Right atrium auricular region (tissue), 2 donors: ENCODE measurements around the gene VAMP8. TPM values are rescaled to one million over a fixed set of nuclear protein-coding genes. Genes with fewer than 3 reads are reported as not detected.
A peak's percentile ranks its signal among the peaks of the same experiment; 100 is the strongest.
"Not testable (repeated sequence)": the region's sequence is repeated elsewhere in the genome, so short reads cannot be mapped to it uniquely, and the experiment has no call there.

Experiments used
- DNase-seq: peaks from one replicate; pipeline ENCODE4 v3.0.0-alpha.2; 2019; ENCODE audit warnings: low spot score
- H3K27ac ChIP-seq, 2 donors: fragments of 200-600 bp; sonication (generic); 1 replicate in 1 of 2; 2 replicates in 1 of 2; pipeline ENCODE4 v1.5.1; 2016 to 2019
- H3K27me3 ChIP-seq, 2 donors: fragments of 200-600 bp; sonication (generic); one replicate each; pipeline versions ENCODE4 v1.5.1 to v1.6.0; 2017 to 2019
- H3K36me3 ChIP-seq: fragments of 200-600 bp; sonication (generic); one replicate; pipeline ENCODE4 v1.5.1; 2016
- H3K4me1 ChIP-seq, 2 donors: fragments of 200-600 bp; sonication (generic); one replicate each; pipeline versions ENCODE4 v1.5.1 to v1.6.0; 2017 to 2019
- H3K4me3 ChIP-seq, 2 donors: fragments of 200-600 bp; sonication (generic); 1 replicate in 1 of 2; 2 replicates in 1 of 2; pipeline ENCODE4 v1.5.1; 2017 to 2019; ENCODE audit warnings: mild to moderate bottlenecking in 1 of 2, moderate library complexity in 1 of 2
- H3K9me3 ChIP-seq, 2 donors: fragments of 200-600 bp; sonication (generic); one replicate each; pipeline ENCODE4 v1.5.1; 2019
- total RNA-seq, 2 donors: library from RNA; depleted of rRNA; stranded (reverse); fragments of >200 nt; gene quantifications; one replicate each; pipeline ENCODE4 v1.1.0, GENCODE V29; 2016
- TF ChIP-seq, protein P1 (sequence below), 2 donors: fragments of 200-600 bp; sonication (generic); IDR thresholded peaks; one replicate each; pipeline ENCODE4 v1.5.1; 2019; ENCODE audit warnings: antibody characterized with exemption in 2 of 2

The VAMP8 gene
- total RNA-seq, 2 donors from 2014 or later: 11.9 to 26.1 TPM

DNA sequence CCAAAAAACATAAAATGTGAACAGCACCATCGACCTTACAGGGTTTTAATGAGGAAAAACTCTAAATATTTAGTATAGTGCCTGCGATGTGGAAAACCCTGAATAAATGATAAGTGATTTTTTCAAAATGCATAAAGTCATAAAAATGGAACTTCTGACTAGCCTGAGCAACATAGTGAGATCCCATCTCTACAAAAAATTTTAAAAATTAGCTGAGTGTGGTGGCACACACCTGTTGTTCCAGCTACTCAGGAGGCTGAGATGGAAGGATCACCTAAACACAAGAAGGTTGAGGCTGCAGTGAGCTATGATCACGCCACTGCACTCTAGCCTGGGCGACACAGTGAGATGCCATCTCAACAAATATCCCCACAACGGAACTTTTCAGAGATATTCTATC, 20.3 kb upstream of the VAMP8 start:
- H3K36me3 ChIP-seq: peaks cover 34% of the 10 kb centered on the region

DNA sequence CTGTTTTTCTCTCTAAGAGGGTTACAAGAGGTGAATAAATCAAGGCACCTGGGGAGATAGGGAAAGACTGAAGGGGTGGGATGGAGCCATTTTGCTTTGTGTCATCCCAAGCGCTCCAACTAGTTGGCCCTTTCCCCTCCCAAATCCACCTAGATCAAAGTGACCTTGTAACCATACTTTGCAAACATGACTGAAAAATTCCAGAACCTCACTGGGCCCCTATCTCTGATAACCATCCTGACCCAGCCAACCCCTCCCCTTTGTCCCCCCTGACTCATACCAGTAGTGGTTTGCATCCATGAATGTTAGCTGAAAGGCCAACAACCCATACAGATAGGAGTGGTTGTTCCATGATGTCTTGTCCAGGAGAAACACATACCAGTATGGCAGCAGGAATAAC, 19.2 kb upstream of the VAMP8 start:
- Histone ChIP-seq H3K9me3 (no peaks in the 10 kb centered on the region), H3K27me3 (no peaks in the 10 kb centered on the region), H3K27ac (no peak overlapping the region), H3K4me1 (peaks cover 0 to 20% of the 10 kb centered on the region in 2 donors), H3K4me3 (no peak overlapping the region), H3K36me3 (peaks cover 24% of the 10 kb centered on the region)
- no peak for DNase-seq
- TF ChIP-seq, protein P1, sequence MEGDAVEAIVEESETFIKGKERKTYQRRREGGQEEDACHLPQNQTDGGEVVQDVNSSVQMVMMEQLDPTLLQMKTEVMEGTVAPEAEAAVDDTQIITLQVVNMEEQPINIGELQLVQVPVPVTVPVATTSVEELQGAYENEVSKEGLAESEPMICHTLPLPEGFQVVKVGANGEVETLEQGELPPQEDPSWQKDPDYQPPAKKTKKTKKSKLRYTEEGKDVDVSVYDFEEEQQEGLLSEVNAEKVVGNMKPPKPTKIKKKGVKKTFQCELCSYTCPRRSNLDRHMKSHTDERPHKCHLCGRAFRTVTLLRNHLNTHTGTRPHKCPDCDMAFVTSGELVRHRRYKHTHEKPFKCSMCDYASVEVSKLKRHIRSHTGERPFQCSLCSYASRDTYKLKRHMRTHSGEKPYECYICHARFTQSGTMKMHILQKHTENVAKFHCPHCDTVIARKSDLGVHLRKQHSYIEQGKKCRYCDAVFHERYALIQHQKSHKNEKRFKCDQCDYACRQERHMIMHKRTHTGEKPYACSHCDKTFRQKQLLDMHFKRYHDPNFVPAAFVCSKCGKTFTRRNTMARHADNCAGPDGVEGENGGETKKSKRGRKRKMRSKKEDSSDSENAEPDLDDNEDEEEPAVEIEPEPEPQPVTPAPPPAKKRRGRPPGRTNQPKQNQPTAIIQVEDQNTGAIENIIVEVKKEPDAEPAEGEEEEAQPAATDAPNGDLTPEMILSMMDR (IDR thresholded peaks at IDR 0.05): no peak

More for the DNA sequence above, 20.3 kb upstream of the VAMP8 start:
- H3K27me3 ChIP-seq: no peaks in the 10 kb centered on the region
- peaks cover 0 to 18% of the 10 kb centered on the region in 2 donors for H3K4me1 ChIP-seq
- no peak overlapping the region for H3K27ac ChIP-seq
- H3K9me3 ChIP-seq: no peaks in the 10 kb centered on the region
- TF ChIP-seq, protein P1 (IDR thresholded peaks at IDR 0.05): no peak
- H3K4me3 ChIP-seq: no peak overlapping the region
- no peak for DNase-seq

DNA sequence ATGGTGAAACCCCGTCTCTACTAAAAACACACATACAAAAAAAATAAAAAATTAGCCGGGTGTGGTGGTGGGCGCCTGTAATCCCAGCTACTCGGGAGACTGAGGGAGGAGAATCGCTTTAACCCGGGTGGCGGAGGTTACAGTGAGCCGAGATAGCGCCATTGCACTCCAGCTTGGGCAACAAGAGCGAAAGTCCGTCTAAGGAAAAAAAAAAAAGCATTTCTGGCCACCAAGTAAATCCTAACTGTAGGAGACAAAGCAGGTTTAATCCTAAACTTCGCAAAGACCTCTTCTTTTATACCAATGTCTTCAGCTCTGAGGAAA, 17.0 kb upstream of the VAMP8 start:
- not testable (repeated sequence) for H3K27me3 ChIP-seq
- peak overlapping the region in 1 of 2 donors; percentile 91 for H3K27ac ChIP-seq

DNA sequence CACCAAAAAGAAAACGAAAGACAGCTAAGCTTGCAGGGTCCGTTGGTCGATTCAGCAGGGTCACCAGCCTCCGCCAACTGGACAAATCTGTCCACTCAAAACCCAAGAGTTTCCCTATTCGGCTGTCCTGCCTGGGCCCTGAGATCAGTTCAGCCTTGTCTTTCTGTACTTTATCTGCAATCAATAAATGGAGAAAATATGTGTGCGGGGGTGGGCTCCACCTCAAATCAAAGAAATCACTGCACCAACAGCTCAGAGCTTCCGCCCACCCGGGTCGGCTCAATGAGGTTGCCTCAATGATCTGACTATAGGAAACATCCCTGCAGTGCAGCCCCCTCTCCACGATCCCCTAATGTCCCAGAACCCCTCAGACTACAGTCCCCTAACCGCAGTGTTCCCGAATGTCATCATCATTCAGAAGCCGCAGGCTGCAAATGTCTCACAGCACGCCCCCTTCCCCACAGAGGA, 16.5 kb upstream of the VAMP8 start:
- no peak for DNase-seq
- H3K4me1 ChIP-seq: peaks cover 0 to 20% of the 10 kb centered on the region in 2 donors
- peak overlapping the region; percentile 75 to 93 for H3K4me3 ChIP-seq
- H3K36me3 ChIP-seq: no peaks in the 10 kb centered on the region
- H3K9me3 ChIP-seq: no peaks in the 10 kb centered on the region
- TF ChIP-seq, protein P1 (IDR thresholded peaks at IDR 0.05): no peak
- no peaks in the 10 kb centered on the region for H3K27me3 ChIP-seq
- H3K27ac ChIP-seq: peak overlapping the region; percentile 86 to 91

More for the DNA sequence above, 17.0 kb upstream of the VAMP8 start:
- not testable (repeated sequence) for H3K9me3 ChIP-seq, H3K36me3 ChIP-seq, DNase-seq
- Histone ChIP-seq H3K4me3 (peak overlapping the region; percentile 75 to 93), H3K4me1 (peaks cover 0 to 20% of the 10 kb centered on the region in 2 donors)

DNA sequence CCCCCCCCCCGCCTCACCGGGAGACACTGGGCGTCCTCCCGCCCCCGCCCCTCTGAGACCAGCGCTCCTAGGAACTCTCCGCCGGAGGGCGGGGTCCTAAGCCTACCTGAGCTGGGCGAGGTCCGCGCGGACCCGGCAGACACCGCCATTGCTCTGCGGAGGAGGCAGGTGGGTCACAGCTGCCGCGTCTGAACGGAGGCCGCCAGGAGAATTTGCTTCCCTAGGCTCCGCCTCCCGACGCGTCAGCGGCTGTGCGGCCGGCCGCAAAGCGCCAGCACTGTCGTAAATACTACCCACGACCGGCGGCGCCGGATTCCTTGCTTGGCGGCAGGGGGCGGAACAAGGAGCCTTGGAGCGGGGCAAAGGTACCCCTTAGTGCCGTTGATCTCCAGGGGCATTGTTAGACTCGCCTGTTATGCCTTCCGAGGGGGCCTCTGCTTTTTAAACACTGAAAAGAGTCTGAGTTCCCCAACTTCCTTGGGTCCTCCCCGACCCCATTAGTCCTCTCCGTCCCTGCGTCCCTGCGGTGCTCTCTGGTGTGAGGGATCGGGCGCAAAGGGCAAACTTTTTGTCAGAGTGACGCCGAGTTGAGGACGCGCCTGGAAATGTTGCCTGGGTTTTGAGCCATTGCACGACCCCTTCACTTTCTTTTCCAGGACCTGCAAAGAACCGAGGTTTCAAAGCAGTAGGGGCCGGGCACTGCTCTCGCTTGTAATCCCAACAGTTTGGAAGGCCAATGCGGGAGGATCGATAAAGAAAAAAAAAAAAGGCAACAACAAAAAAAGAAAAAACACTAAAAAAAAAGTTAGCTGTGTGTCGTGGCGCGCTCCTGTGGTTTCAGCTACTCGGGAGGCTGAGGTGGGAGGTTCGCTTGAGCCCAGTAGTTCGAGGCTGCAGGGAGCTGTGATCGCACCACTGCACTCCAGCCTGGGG, 15.8 kb upstream of the VAMP8 start, which contains the start of gene GGCX:
TSS of gene GGCX (minus strand) at position 214 of the 933 bp plus-strand sequence. CDS start at position 149, 65 bp downstream.
- DNase-seq: peak; percentile 94
- H3K27ac ChIP-seq: peak within 1 kb of the TSS; percentile 86 to 91

DNA sequence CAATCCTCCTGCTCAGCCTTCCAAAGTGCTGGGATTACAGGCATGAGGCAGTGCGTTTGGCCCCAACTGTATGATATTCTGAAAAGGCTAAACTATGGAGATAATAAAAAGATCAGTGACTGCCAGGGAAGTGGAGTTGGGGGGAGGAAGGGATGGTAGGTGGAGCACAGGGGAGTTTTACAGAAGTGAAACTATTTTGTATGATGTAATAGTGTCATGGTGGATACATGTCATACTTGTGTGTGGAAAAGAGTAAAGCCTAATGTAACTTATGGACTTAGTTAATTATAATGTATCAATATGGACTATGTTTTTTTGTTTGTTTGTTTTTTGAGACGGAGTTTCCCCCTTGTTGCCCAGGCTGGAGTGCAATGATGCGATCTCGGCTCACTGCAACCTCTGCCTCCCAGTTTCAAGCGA, 13.2 kb upstream of the VAMP8 start:
- no peak for DNase-seq
- Histone ChIP-seq H3K36me3 (no peaks in the 10 kb centered on the region), H3K27me3 (no peaks in the 10 kb centered on the region), H3K4me3 (no peak overlapping the region), H3K4me1 (peaks cover 0 to 20% of the 10 kb centered on the region in 2 donors), H3K9me3 (no peaks in the 10 kb centered on the region), H3K27ac (no peak overlapping the region)
- TF ChIP-seq, protein P1 (IDR thresholded peaks at IDR 0.05): no peak

More for the DNA sequence above, 15.8 kb upstream of the VAMP8 start, which contains the start of gene GGCX:
- H3K36me3 ChIP-seq: no peaks in the 10 kb centered on the region
- H3K4me1 ChIP-seq: peaks cover 0 to 20% of the 10 kb centered on the region in 2 donors
- H3K4me3 ChIP-seq: peak within 1 kb of the TSS; percentile 75 to 93
- H3K27me3 ChIP-seq: no peaks in the 10 kb centered on the region
- TF ChIP-seq, protein P1 (IDR thresholded peaks at IDR 0.05): peak in 1 of 2 donors; percentile 72
- no peaks in the 10 kb centered on the region for H3K9me3 ChIP-seq
